ENCODE data around the gene FAM174C.

FAM174C gene

DNA sequence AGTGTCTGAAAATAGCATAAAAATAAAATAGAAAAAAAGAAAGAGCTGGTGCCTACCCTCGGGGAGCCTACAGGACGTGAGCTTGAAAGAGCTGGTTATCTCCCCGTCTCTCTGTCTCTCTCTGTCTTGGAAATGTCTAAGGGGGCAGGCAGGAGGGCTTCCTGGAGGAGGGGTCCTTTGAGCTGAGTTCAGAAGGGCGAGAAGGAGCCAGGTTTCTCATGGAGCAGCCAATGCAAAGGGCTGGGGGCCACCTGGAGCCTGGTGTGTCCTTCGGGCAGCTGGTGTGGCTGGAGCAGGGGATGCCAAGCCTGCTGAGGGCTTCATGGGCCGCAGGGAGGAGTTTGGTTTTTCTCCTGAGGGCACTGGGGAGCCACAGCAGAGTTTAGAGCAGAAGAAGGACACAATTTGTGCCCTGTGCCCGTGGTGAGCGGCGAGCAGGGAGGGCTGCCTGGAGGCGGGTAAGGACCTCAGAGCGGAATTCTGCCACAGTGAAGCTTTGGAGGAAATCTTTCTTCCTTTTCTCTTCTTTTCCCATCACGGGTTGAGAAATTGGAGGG is 49.0 kb downstream of the FAM174C start:
- DNase-seq (ENCODE audit: low spot score in 2 of 2) (no peak), ATAC-seq (replicated peaks; ENCODE audit: extremely low read depth, poor library complexity, severe bottlenecking) (no peak)
- no peaks in the 10 kb centered on the region for H3K4me1 Mint-ChIP-seq
- H3K36me3 Mint-ChIP-seq (ENCODE audit: insufficient read depth), result peaks cover 2% of the 10 kb centered on the region
- H3K9me3 Mint-ChIP-seq, result no peaks in the 10 kb centered on the region
- no peak overlapping the region for H3K4me3 Mint-ChIP-seq
- no peak overlapping the region for H3K27ac Mint-ChIP-seq (ENCODE audit: low read depth)
- peaks cover 43% of the 10 kb centered on the region for H3K27me3 Mint-ChIP-seq

- H3K4me1 Mint-ChIP-seq, result no peaks in the 10 kb centered on the region
- peaks cover 2% of the 10 kb centered on the region for H3K36me3 Mint-ChIP-seq (ENCODE audit: insufficient read depth)
- no peaks in the 10 kb centered on the region for H3K9me3 Mint-ChIP-seq
- H3K4me3 Mint-ChIP-seq, result no peak overlapping the region
- H3K27me3 Mint-ChIP-seq, result peaks cover 37% of the 10 kb centered on the region
- DNase-seq (ENCODE audit: low spot score in 2 of 2) (no peak), ATAC-seq (replicated peaks; ENCODE audit: extremely low read depth, poor library complexity, severe bottlenecking) (no peak)
- H3K27ac Mint-ChIP-seq (ENCODE audit: low read depth), result no peak overlapping the region
Measured at GRCh38 chr19:1324806-1325567, 49.7 kb downstream of the FAM174C start.

DNA sequence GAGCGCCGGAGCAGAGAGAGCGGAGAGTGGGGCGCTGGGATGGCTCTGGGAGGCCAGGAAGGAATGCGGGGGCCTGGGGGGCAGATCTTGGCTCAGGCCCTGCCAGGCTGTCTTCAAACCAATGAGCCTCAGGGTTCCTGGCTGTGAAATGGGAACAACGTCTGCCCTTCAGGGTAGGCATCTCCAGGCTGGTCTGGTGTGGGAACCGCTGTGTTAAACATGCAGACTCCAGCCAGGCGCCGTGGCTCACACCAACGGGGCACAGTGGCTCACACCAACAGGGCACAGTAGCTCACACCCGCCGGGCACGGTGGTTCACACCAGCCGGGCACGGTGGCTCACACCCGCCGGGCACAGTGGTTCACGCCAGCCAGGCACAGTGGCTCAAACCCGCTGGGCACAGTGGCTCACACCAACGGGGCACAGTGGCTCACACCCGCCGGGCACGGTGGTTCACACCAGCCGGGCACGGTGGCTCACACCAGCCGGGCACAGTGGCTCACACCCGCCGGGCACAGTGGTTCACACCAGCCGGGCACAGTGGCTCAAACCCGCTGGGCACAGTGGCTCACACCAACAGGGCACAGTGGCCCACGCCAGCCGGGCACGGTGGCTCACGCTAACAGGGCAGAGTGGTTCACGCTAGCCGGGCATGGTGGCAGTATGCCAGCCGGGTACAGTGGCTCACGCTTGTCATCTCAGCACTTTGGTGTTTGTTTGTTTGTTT is 50.4 kb downstream of the FAM174C start:
- Mint-ChIP-seq H3K36me3 (ENCODE audit: insufficient read depth) (peaks cover 2% of the 10 kb centered on the region), H3K9me3 (no peaks in the 10 kb centered on the region), H3K27ac (ENCODE audit: low read depth) (no peak overlapping the region), H3K4me1 (no peaks in the 10 kb centered on the region), H3K4me3 (no peak overlapping the region), H3K27me3 (peaks cover 40% of the 10 kb centered on the region)
- DNase-seq (ENCODE audit: low spot score in 2 of 2) (no peak), ATAC-seq (replicated peaks; ENCODE audit: extremely low read depth, poor library complexity, severe bottlenecking) (no peak)

GRCh38 chr19:1327125-1327524 is 51.8 kb downstream of the FAM174C start:
- H3K36me3 Mint-ChIP-seq (ENCODE audit: insufficient read depth), result no peaks in the 10 kb centered on the region
- DNase-seq (ENCODE audit: low spot score in 2 of 2) (no peak), ATAC-seq (replicated peaks; ENCODE audit: extremely low read depth, poor library complexity, severe bottlenecking) (no peak)
- peaks cover 32% of the 10 kb centered on the region for H3K27me3 Mint-ChIP-seq
- H3K4me3 Mint-ChIP-seq, result no peak overlapping the region
- no peak overlapping the region for H3K27ac Mint-ChIP-seq (ENCODE audit: low read depth)
- no peaks in the 10 kb centered on the region for H3K9me3 Mint-ChIP-seq
- no peaks in the 10 kb centered on the region for H3K4me1 Mint-ChIP-seq

Data from central memory CD8-positive, alpha-beta T cell (primary cell).